Heart right ventricle (tissue), 16 donors: ENCODE measurements around the gene PHLDB2. TPM values are rescaled to one million over a fixed set of nuclear protein-coding genes. Genes with fewer than 3 reads are reported as not detected.

ENCODE experiments used
- ATAC-seq, 8 donors: fragments of 200-7000 bp; cut with Tn5 transposase; one replicate each; pipeline ENCODE4 v1.9.1; 2020; ENCODE audit warnings: mild to moderate bottlenecking in 8 of 8, moderate library complexity in 8 of 8, moderate number of reproducible peaks in 1 of 8
- DNase-seq, 2 donors: peaks; one replicate each; pipeline ENCODE4 v3.0.0-alpha.2; 2020
- H3K27ac ChIP-seq, 10 donors: fragments of 200-600 bp; sonication (generic) in 2 of 10; one replicate each; pipeline versions ENCODE4 v1.5.0 to v1.8.0; 2020 to 2022; ENCODE audit warnings: mild to moderate bottlenecking in 3 of 10
- H3K27me3 ChIP-seq, 7 donors: fragments of 200-600 bp; one replicate each; pipeline ENCODE4 v1.8.0; 2021 to 2022; ENCODE audit warnings: mild to moderate bottlenecking in 2 of 7
- H3K36me3 ChIP-seq, 9 donors: fragments of 200-600 bp; sonication (generic) in 1 of 9; one replicate each; pipeline versions ENCODE4 v1.5.0 to v1.8.0; 2020 to 2022; ENCODE audit warnings: mild to moderate bottlenecking in 2 of 9
- H3K4me1 ChIP-seq, 9 donors: fragments of 200-600 bp; sonication (generic) in 1 of 9; one replicate each; pipeline versions ENCODE4 v1.5.0 to v1.8.0; 2020 to 2022; ENCODE audit warnings: mild to moderate bottlenecking in 4 of 9
- H3K4me3 ChIP-seq, 10 donors: fragments of 200-600 bp; sonication (generic) in 2 of 10; one replicate each; pipeline versions ENCODE4 v1.5.0 to v1.8.0; 2020 to 2022; ENCODE audit warnings: mild to moderate bottlenecking in 7 of 10, moderate library complexity in 2 of 10
- H3K9me3 ChIP-seq, 11 donors: fragments of 200-600 bp in 10 of 11; sonication (generic) in 2 of 11; one replicate each; pipeline versions ENCODE4 v1.5.0 to v1.8.0; 2013 to 2022; ENCODE audit warnings: mild to moderate bottlenecking in 2 of 11, control low read depth in 1 of 11, moderate library complexity in 1 of 11
- whole genome bisulfite sequencing, 2 donors: extraction: QIAGEN DNeasy Blood & Tissue Kit; methylation state at CpG; one replicate each; pipeline ENCODE4 v1.1.7; 2013; ENCODE audit warnings: inconsistent platforms in 1 of 2; 5-methylcytosine and 5-hydroxymethylcytosine counted together
- intact Hi-C, 10 donors: fragments of 100-400 bp; cut with DNase I; formaldehyde crosslinking; loops; one replicate each; pipeline versions ENCODE4 v1.11.1 to v1.14.2; 2022
- polyA plus RNA-seq, 2 donors: library from polyadenylated mRNA; stranded (reverse); fragments of 200-250 nt; gene quantifications; one replicate each; pipeline ENCODE4 v1.2.3, GENCODE V29; 2013
- total RNA-seq, 10 donors: library from RNA; stranded (reverse); fragmentation: NEBNext Ultra II Directional in 3 of 10; extraction: Animal tissue kit (Norgen Biotek cat#: 25700) in 3 of 10; gene quantifications; one replicate each; pipeline versions ENCODE4 v1.2.1 to v1.2.4, GENCODE V29; 2021 to 2023
- TF ChIP-seq, protein P1 (sequence below), 9 donors: fragments of 200-600 bp; sonication (generic) in 2 of 9; IDR thresholded peaks; one replicate each; pipeline versions ENCODE4 v1.5.0 to v1.8.0; 2021 to 2022; ENCODE audit warnings: antibody characterized with exemption in 9 of 9, mild to moderate bottlenecking in 5 of 9, moderate library complexity in 1 of 9
- donor health status: Arrhythmogenic right ventricular cardiomyopathy.
- donor health status: ischemic (EF 13 %, LVEDD 7.1; RV severe dilation, severe dysfunction).
- donor health status: healthy with polysubstance abuse.
- donor health status: DM: no; HTN: yes; CAD: no.
- donor health status: DM: no; HTN: no; CAD: no.
- donor health status: ischemic (EF 25% LVEDD 6.9; RV normal size, moderate dysfunction).
- donor health status: ischemic (EF 25% LVEDD 5.7; RV mildly dilated, moderate dysfunction).
- donor health status: healthy.
- donor health status: DM: yes; HTN: yes; CAD: no.
- donor health status: Ischemic cardiomyopathy.
- donor health status: ischemic (EF 35%, LVEDD 5.7; RV mildly dilated, moderate dysfunction).
- donor health status: nonischemic (EF 11% LVEDD 7.7; RV severe dilation, severe dysfunction).
- donor health status: DM: yes; HTN: yes; CAD: no.
- donor health status: PGD.
- donor health status: ischemic (EF 29% LVEDD 5.4; RV normal size, mild dysfunction).
- donor health status: nonischemic (EF 23%, LVEDD 6.1; RV moderate dilation, normal function).

Gene PHLDB2
- total and polyA plus RNA-seq, 12 donors, result 33.4 to 293 (median 174) TPM

- TF ChIP-seq, protein P1, sequence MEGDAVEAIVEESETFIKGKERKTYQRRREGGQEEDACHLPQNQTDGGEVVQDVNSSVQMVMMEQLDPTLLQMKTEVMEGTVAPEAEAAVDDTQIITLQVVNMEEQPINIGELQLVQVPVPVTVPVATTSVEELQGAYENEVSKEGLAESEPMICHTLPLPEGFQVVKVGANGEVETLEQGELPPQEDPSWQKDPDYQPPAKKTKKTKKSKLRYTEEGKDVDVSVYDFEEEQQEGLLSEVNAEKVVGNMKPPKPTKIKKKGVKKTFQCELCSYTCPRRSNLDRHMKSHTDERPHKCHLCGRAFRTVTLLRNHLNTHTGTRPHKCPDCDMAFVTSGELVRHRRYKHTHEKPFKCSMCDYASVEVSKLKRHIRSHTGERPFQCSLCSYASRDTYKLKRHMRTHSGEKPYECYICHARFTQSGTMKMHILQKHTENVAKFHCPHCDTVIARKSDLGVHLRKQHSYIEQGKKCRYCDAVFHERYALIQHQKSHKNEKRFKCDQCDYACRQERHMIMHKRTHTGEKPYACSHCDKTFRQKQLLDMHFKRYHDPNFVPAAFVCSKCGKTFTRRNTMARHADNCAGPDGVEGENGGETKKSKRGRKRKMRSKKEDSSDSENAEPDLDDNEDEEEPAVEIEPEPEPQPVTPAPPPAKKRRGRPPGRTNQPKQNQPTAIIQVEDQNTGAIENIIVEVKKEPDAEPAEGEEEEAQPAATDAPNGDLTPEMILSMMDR (IDR thresholded peaks at IDR 0.05), result no peak
- Histone ChIP-seq H3K27ac (no peak overlapping the region), H3K4me1 (peaks cover 0 to 21% (median 19%) of the 10 kb centered on the region in 9 donors), H3K36me3 (no peaks in the 10 kb centered on the region), H3K4me3 (no peak overlapping the region), H3K27me3 (no peaks in the 10 kb centered on the region), H3K9me3 (no peaks in the 10 kb centered on the region)
- 85 to 91% methylated on average over 1 of the region's 1 CpG for WGBS, 2 donors
- intact Hi-C loops, result no loop called here
- no peak for DNase-seq
- no peak for ATAC-seq
Measured at GRCh38 chr3:111827871-111828270, 31.2 kb upstream of the PHLDB2 start.

DNA sequence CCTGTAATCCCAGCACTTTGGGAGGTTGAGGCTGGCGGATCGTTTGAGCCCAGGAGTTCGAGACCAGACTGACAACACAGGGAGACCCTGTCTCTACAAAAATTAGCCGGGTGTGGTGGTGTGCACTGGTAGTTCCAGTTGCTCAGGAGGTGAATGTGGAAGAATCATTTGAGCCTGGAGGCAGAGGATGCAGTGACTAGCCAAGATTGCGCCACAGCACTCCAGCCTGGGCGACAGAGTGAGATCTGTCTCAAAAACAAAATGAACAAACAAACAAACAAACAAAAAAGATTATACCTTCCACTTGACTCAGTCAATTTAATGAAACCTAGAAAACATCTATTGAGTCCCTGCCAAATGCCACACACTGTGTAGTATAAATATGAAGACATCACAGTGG, 30.5 kb upstream of the PHLDB2 start:
- Histone ChIP-seq H3K27me3 (no peaks in the 10 kb centered on the region), H3K4me3 (no peak overlapping the region), H3K9me3 (no peaks in the 10 kb centered on the region), H3K4me1 (peaks cover 0 to 15% (median 13%) of the 10 kb centered on the region in 9 donors), H3K27ac (no peak overlapping the region), H3K36me3 (no peaks in the 10 kb centered on the region)
- intact Hi-C loops, result no loop called here
- no peak for ATAC-seq
- TF ChIP-seq, protein P1 (IDR thresholded peaks at IDR 0.05), result no peak
- DNase-seq, result no peak
- 98% methylated on average over 6 of the region's 6 CpGs for WGBS, 2 donors

- Histone ChIP-seq H3K36me3 (no peaks in the 10 kb centered on the region), H3K9me3 (no peaks in the 10 kb centered on the region), H3K4me1 (peaks cover 0 to 12% (median 8%) of the 10 kb centered on the region in 9 donors), H3K4me3 (no peak overlapping the region), H3K27ac (no peak overlapping the region), H3K27me3 (no peaks in the 10 kb centered on the region)
- ATAC-seq (no peak), DNase-seq (no peak)
- intact Hi-C loops, result no loop called here
- WGBS, 2 donors, result 96 to 97% methylated on average over 1 of the region's 1 CpG
- TF ChIP-seq, protein P1 (IDR thresholded peaks at IDR 0.05), result no peak
Measured at GRCh38 chr3:111829023-111829422, 30.0 kb upstream of the PHLDB2 start.

GRCh38 chr3:111831840-111832239, 27.2 kb upstream of the PHLDB2 start:
- TF ChIP-seq, protein P1 (IDR thresholded peaks at IDR 0.05), result no peak
- intact Hi-C loops, result no loop called here

More at GRCh38 chr3:111831840-111832239, 27.2 kb upstream of the PHLDB2 start:
- Histone ChIP-seq H3K36me3 (no peaks in the 10 kb centered on the region), H3K9me3 (no peaks in the 10 kb centered on the region), H3K4me1 (peaks cover 0 to 4% (median 0%) of the 10 kb centered on the region in 9 donors), H3K27ac (no peak overlapping the region), H3K4me3 (no peak overlapping the region), H3K27me3 (no peaks in the 10 kb centered on the region)
- no peak for DNase-seq
- no peak for ATAC-seq
